ENCODE results near the gene CECR2. TPM values are rescaled to one million over a fixed set of nuclear protein-coding genes. Genes with fewer than 3 reads are reported as not detected.

CECR2 gene
- total RNA-seq, 1 donor from 2014 or later: not detected

DNA sequence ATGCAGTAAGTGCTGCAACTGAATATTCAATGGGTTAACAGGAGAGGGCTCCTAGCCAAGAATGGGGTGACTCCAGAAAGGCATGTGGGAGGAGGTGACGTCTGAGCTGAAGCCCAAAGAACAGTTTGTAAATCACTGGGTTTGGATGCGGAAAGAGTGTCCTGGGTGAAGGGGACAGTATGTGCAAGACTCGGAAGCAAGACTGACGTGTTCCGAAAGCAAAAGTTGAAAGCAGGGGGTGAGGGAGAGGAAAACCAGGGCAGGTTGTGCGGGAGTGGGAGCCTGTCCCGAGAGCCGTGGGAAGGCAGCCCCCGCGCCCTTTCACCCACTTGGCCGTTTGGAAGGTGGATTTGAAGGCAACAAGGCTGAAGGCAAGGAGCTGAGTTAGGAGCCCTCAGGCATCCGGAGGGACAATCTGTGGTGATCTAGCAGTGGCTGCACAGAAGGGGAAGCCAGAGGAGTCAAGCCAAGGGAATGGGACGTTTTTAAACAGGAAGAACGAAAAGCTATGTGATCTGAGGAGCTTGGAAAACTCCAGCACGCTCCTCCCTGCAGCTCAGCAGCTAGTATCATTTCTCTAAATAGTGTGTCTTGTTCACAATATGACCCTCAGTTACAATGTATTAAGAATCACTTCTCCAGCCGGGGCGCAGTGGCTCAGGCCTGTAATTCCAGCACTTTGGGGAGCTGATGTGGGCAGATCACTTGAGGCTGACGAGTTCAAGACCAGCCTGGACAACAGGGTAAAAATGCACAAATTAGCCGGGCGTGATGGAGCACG is 201.8 kb downstream of the CECR2 start:
- Histone ChIP-seq H3K36me3 (ENCODE audit: control insufficient read depth, insufficient read depth, low read length) (no peaks in the 10 kb centered on the region), H3K27me3 (ENCODE audit: control insufficient read depth, insufficient read depth, low read length) (no peaks in the 10 kb centered on the region), H3K4me3 (ENCODE audit: low read depth, low read length) (no peak overlapping the region)
- TF ChIP-seq, protein P1, sequence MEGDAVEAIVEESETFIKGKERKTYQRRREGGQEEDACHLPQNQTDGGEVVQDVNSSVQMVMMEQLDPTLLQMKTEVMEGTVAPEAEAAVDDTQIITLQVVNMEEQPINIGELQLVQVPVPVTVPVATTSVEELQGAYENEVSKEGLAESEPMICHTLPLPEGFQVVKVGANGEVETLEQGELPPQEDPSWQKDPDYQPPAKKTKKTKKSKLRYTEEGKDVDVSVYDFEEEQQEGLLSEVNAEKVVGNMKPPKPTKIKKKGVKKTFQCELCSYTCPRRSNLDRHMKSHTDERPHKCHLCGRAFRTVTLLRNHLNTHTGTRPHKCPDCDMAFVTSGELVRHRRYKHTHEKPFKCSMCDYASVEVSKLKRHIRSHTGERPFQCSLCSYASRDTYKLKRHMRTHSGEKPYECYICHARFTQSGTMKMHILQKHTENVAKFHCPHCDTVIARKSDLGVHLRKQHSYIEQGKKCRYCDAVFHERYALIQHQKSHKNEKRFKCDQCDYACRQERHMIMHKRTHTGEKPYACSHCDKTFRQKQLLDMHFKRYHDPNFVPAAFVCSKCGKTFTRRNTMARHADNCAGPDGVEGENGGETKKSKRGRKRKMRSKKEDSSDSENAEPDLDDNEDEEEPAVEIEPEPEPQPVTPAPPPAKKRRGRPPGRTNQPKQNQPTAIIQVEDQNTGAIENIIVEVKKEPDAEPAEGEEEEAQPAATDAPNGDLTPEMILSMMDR (IDR thresholded peaks at IDR 0.05; ENCODE audit: insufficient read depth, low read length, severe bottlenecking): no peak
- DNase-seq (ENCODE audit: low read depth) (peak; percentile 54), FAIRE-seq (no peak)

- Histone ChIP-seq H3K27me3 (ENCODE audit: control insufficient read depth, insufficient read depth, low read length) (no peaks in the 10 kb centered on the region), H3K4me3 (ENCODE audit: low read depth, low read length) (no peak overlapping the region), H3K36me3 (ENCODE audit: control insufficient read depth, insufficient read depth, low read length) (no peaks in the 10 kb centered on the region)
- TF ChIP-seq, protein P1 (IDR thresholded peaks at IDR 0.05; ENCODE audit: insufficient read depth, low read length, severe bottlenecking): no peak
- FAIRE-seq: no peak
- DNase-seq (ENCODE audit: low read depth): no peak
These were observed 205.9 kb downstream of the CECR2 start for GRCh38 chr22:17575151-17575550.

- no peaks in the 10 kb centered on the region for H3K36me3 ChIP-seq (ENCODE audit: control insufficient read depth, insufficient read depth, low read length)
- no peak for FAIRE-seq
- H3K4me3 ChIP-seq (ENCODE audit: low read depth, low read length): no peak overlapping the region
- TF ChIP-seq, protein P1 (IDR thresholded peaks at IDR 0.05; ENCODE audit: insufficient read depth, low read length, severe bottlenecking): no peak
- H3K27me3 ChIP-seq (ENCODE audit: control insufficient read depth, insufficient read depth, low read length): no peaks in the 10 kb centered on the region
- no peak for DNase-seq (ENCODE audit: low read depth)
These were observed 206.4 kb downstream of the CECR2 start for GRCh38 chr22:17575681-17576080.

GRCh38 chr22:17576470-17576869 is 207.2 kb downstream of the CECR2 start:
- Histone ChIP-seq H3K4me3 (ENCODE audit: low read depth, low read length) (no peak overlapping the region), H3K27me3 (ENCODE audit: control insufficient read depth, insufficient read depth, low read length) (no peaks in the 10 kb centered on the region), H3K36me3 (ENCODE audit: control insufficient read depth, insufficient read depth, low read length) (no peaks in the 10 kb centered on the region)
- TF ChIP-seq, protein P1 (IDR thresholded peaks at IDR 0.05; ENCODE audit: insufficient read depth, low read length, severe bottlenecking): no peak
- FAIRE-seq: peak; percentile 99
- peak; percentile 100 for DNase-seq (ENCODE audit: low read depth)

- DNase-seq (ENCODE audit: low read depth) (peak; percentile 9), FAIRE-seq (no peak)
- H3K4me3 ChIP-seq (ENCODE audit: low read depth, low read length): no peak overlapping the region
- H3K27me3 ChIP-seq (ENCODE audit: control insufficient read depth, insufficient read depth, low read length): no peaks in the 10 kb centered on the region
- TF ChIP-seq, protein P1 (IDR thresholded peaks at IDR 0.05; ENCODE audit: insufficient read depth, low read length, severe bottlenecking): no peak
- no peaks in the 10 kb centered on the region for H3K36me3 ChIP-seq (ENCODE audit: control insufficient read depth, insufficient read depth, low read length)
These were observed 209.0 kb downstream of the CECR2 start for GRCh38 chr22:17578136-17578754.
